Measurements from ENCODE around the gene MANSC1. TPM values are rescaled to one million over a fixed set of nuclear protein-coding genes. Genes with fewer than 3 reads are reported as not detected.
A peak's percentile ranks its signal among the peaks of the same experiment; 100 is the strongest.
"Not testable (repeated sequence)": the region's sequence is repeated elsewhere in the genome, so short reads cannot be mapped to it uniquely, and the experiment has no call there.

MANSC1 gene
- total RNA-seq, 1 experiment from 2014 or later, result 0.94 TPM

GRCh38 chr12:12319451-12320183 lies 30.4 kb downstream of the MANSC1 start:
- Histone ChIP-seq H3K36me3 (replicated peaks; ENCODE audit: control insufficient read depth, insufficient read depth, low read length) (no peaks in the 10 kb centered on the region), H3K27me3 (ENCODE audit: control insufficient read depth, insufficient read depth, low read length) (no peaks in the 10 kb centered on the region), H3K4me3 (ENCODE audit: insufficient read depth, low read depth, low read length) (no peak overlapping the region)
- DNase-seq, result peak; percentile 58

- DNase-seq, result no peak
- Histone ChIP-seq H3K36me3 (replicated peaks; ENCODE audit: control insufficient read depth, insufficient read depth, low read length) (no peaks in the 10 kb centered on the region), H3K27me3 (ENCODE audit: control insufficient read depth, insufficient read depth, low read length) (no peaks in the 10 kb centered on the region), H3K4me3 (ENCODE audit: insufficient read depth, low read depth, low read length) (no peak overlapping the region)
Measured at GRCh38 chr12:12315838-12316237, 34.2 kb downstream of the MANSC1 start.

GRCh38 chr12:12310695-12311094 lies 39.3 kb downstream of the MANSC1 start:
- H3K27me3 ChIP-seq (ENCODE audit: control insufficient read depth, insufficient read depth, low read length); DNase-seq; H3K36me3 ChIP-seq (replicated peaks; ENCODE audit: control insufficient read depth, insufficient read depth, low read length); H3K4me3 ChIP-seq (ENCODE audit: insufficient read depth, low read depth, low read length): not testable (repeated sequence)

- no peak for DNase-seq
- H3K4me3 ChIP-seq (ENCODE audit: insufficient read depth, low read depth, low read length), result no peak overlapping the region
- H3K36me3 ChIP-seq (replicated peaks; ENCODE audit: control insufficient read depth, insufficient read depth, low read length), result no peaks in the 10 kb centered on the region
Measured at GRCh38 chr12:12305568-12306300, 44.3 kb downstream of the MANSC1 start.

GRCh38 chr12:12302976-12303375 lies 47.1 kb downstream of the MANSC1 start:
- no peaks in the 10 kb centered on the region for H3K27me3 ChIP-seq (ENCODE audit: control insufficient read depth, insufficient read depth, low read length)
- no peak for DNase-seq
- H3K4me3 ChIP-seq (ENCODE audit: insufficient read depth, low read depth, low read length), result no peak overlapping the region
- H3K36me3 ChIP-seq (replicated peaks; ENCODE audit: control insufficient read depth, insufficient read depth, low read length), result no peaks in the 10 kb centered on the region

More at GRCh38 chr12:12305568-12306300, 44.3 kb downstream of the MANSC1 start:
- H3K27me3 ChIP-seq (ENCODE audit: control insufficient read depth, insufficient read depth, low read length), result no peaks in the 10 kb centered on the region

GRCh38 chr12:12301122-12301521 lies 48.9 kb downstream of the MANSC1 start:
- no peak for DNase-seq
- H3K27me3 ChIP-seq (ENCODE audit: control insufficient read depth, insufficient read depth, low read length), result no peaks in the 10 kb centered on the region
- H3K4me3 ChIP-seq (ENCODE audit: insufficient read depth, low read depth, low read length), result no peak overlapping the region

GRCh38 chr12:12297201-12297830 lies 52.7 kb downstream of the MANSC1 start:
- H3K36me3 ChIP-seq (replicated peaks; ENCODE audit: control insufficient read depth, insufficient read depth, low read length), result no peaks in the 10 kb centered on the region
- DNase-seq, result no peak
- no peaks in the 10 kb centered on the region for H3K27me3 ChIP-seq (ENCODE audit: control insufficient read depth, insufficient read depth, low read length)
- no peak overlapping the region for H3K4me3 ChIP-seq (ENCODE audit: insufficient read depth, low read depth, low read length)

More at GRCh38 chr12:12301122-12301521, 48.9 kb downstream of the MANSC1 start:
- H3K36me3 ChIP-seq (replicated peaks; ENCODE audit: control insufficient read depth, insufficient read depth, low read length), result no peaks in the 10 kb centered on the region

GRCh38 chr12:12294215-12295005 lies 55.6 kb downstream of the MANSC1 start:
- DNase-seq, result peak; percentile 80
- Histone ChIP-seq H3K27me3 (ENCODE audit: control insufficient read depth, insufficient read depth, low read length) (no peaks in the 10 kb centered on the region), H3K36me3 (replicated peaks; ENCODE audit: control insufficient read depth, insufficient read depth, low read length) (no peaks in the 10 kb centered on the region), H3K4me3 (ENCODE audit: insufficient read depth, low read depth, low read length) (no peak overlapping the region)

- H3K4me3 ChIP-seq (ENCODE audit: insufficient read depth, low read depth, low read length), result no peak overlapping the region
- H3K27me3 ChIP-seq (ENCODE audit: control insufficient read depth, insufficient read depth, low read length), result no peaks in the 10 kb centered on the region
- DNase-seq, result no peak
- no peaks in the 10 kb centered on the region for H3K36me3 ChIP-seq (replicated peaks; ENCODE audit: control insufficient read depth, insufficient read depth, low read length)
Measured at GRCh38 chr12:12290206-12290605, 59.8 kb downstream of the MANSC1 start.

- DNase-seq, result no peak
- no peak overlapping the region for H3K4me3 ChIP-seq (ENCODE audit: insufficient read depth, low read depth, low read length)
- H3K27me3 ChIP-seq (ENCODE audit: control insufficient read depth, insufficient read depth, low read length), result no peaks in the 10 kb centered on the region
- H3K36me3 ChIP-seq (replicated peaks; ENCODE audit: control insufficient read depth, insufficient read depth, low read length), result no peaks in the 10 kb centered on the region
Measured at GRCh38 chr12:12286441-12286840, 63.6 kb downstream of the MANSC1 start.

GRCh38 chr12:12282761-12283425 lies 67.1 kb downstream of the MANSC1 start:
- H3K36me3 ChIP-seq (replicated peaks; ENCODE audit: control insufficient read depth, insufficient read depth, low read length), result no peaks in the 10 kb centered on the region
- no peaks in the 10 kb centered on the region for H3K27me3 ChIP-seq (ENCODE audit: control insufficient read depth, insufficient read depth, low read length)
- H3K4me3 ChIP-seq (ENCODE audit: insufficient read depth, low read depth, low read length), result no peak overlapping the region
- DNase-seq, result no peak

GRCh38 chr12:12282202-12282601 lies 67.8 kb downstream of the MANSC1 start:
- Histone ChIP-seq H3K4me3 (ENCODE audit: insufficient read depth, low read depth, low read length) (no peak overlapping the region), H3K27me3 (ENCODE audit: control insufficient read depth, insufficient read depth, low read length) (no peaks in the 10 kb centered on the region), H3K36me3 (replicated peaks; ENCODE audit: control insufficient read depth, insufficient read depth, low read length) (no peaks in the 10 kb centered on the region)
- no peak for DNase-seq

- H3K36me3 ChIP-seq (replicated peaks; ENCODE audit: control insufficient read depth, insufficient read depth, low read length), result no peaks in the 10 kb centered on the region
- no peak for DNase-seq
- H3K4me3 ChIP-seq (ENCODE audit: insufficient read depth, low read depth, low read length), result no peak overlapping the region
- no peaks in the 10 kb centered on the region for H3K27me3 ChIP-seq (ENCODE audit: control insufficient read depth, insufficient read depth, low read length)
Measured at GRCh38 chr12:12281134-12281533, 68.9 kb downstream of the MANSC1 start.

- Histone ChIP-seq H3K4me3 (ENCODE audit: insufficient read depth, low read depth, low read length) (no peak overlapping the region), H3K27me3 (ENCODE audit: control insufficient read depth, insufficient read depth, low read length) (no peaks in the 10 kb centered on the region), H3K36me3 (replicated peaks; ENCODE audit: control insufficient read depth, insufficient read depth, low read length) (no peaks in the 10 kb centered on the region)
- no peak for DNase-seq
Measured at GRCh38 chr12:12278899-12279298, 71.1 kb downstream of the MANSC1 start.

All from H7 (cell line).